Astrocyte of the spinal cord (primary cell): ENCODE measurements around the gene PRSS33.

Source experiments
- DNase-seq: peaks from one replicate; pipeline ENCODE4 v3.0.0; 2011; ENCODE audit warnings: low read depth, low spot score
- H3K4me3 ChIP-seq: 2 replicates; pipeline ENCODE4 v1.5.1; 2011; ENCODE audit warnings: low read depth, mild to moderate bottlenecking, low read length, moderate library complexity
- CTCF ChIP-seq: IDR thresholded peaks from 2 replicates; pipeline ENCODE4 v1.5.1; 2012; ENCODE audit warnings: low read depth, mild to moderate bottlenecking, low read length, inconsistent platforms
- in situ Hi-C: cut with HindIII; loops from 2 replicates; pipeline ENCODE4 v1.10.0; 2017; ENCODE audit warnings: low sequenced_read_pairs

The PRSS33 gene

GRCh38 chr16:2749936-2750335 is 37.4 kb downstream of the PRSS33 start:
- no peak for TF ChIP-seq CTCF
- in situ Hi-C loops = no loop called here
- no peak overlapping the region for H3K4me3 ChIP-seq
- no peak for DNase-seq

- no peak for DNase-seq
- no peak overlapping the region for H3K4me3 ChIP-seq
- in situ Hi-C loops = no loop called here
- TF ChIP-seq CTCF = no peak
Measured at GRCh38 chr16:2749476-2749875, 37.9 kb downstream of the PRSS33 start.

- TF ChIP-seq CTCF = no peak
- no peak for DNase-seq
- in situ Hi-C loops = no loop called here
- H3K4me3 ChIP-seq = no peak overlapping the region
Measured at GRCh38 chr16:2748757-2749455, 38.5 kb downstream of the PRSS33 start.

- DNase-seq = no peak
- no peak overlapping the region for H3K4me3 ChIP-seq
- no peak for TF ChIP-seq CTCF
- in situ Hi-C loops = no loop called here
Measured at GRCh38 chr16:2745961-2746360, 41.4 kb downstream of the PRSS33 start.

GRCh38 chr16:2745116-2745890 is 42.1 kb downstream of the PRSS33 start:
- DNase-seq = no peak
- in situ Hi-C loops = no loop called here
- H3K4me3 ChIP-seq = no peak overlapping the region

GRCh38 chr16:2744711-2745110 is 42.6 kb downstream of the PRSS33 start:
- no peak for TF ChIP-seq CTCF
- in situ Hi-C loops = no loop called here
- no peak overlapping the region for H3K4me3 ChIP-seq
- DNase-seq = no peak

More at GRCh38 chr16:2745116-2745890, 42.1 kb downstream of the PRSS33 start:
- TF ChIP-seq CTCF = no peak
